Measurements from ENCODE around the gene MYEOV. TPM values are rescaled to one million over a fixed set of nuclear protein-coding genes. Genes with fewer than 3 reads are reported as not detected.
A peak's percentile ranks its signal among the peaks of the same experiment; 100 is the strongest.

Gene MYEOV
- total and polyA plus RNA-seq, 9 of the 15 experiments (the other 6 are each of a cell fraction or from before 2014, with no cell fraction given): 10.2 to 133 (median 32.2) TPM

DNA sequence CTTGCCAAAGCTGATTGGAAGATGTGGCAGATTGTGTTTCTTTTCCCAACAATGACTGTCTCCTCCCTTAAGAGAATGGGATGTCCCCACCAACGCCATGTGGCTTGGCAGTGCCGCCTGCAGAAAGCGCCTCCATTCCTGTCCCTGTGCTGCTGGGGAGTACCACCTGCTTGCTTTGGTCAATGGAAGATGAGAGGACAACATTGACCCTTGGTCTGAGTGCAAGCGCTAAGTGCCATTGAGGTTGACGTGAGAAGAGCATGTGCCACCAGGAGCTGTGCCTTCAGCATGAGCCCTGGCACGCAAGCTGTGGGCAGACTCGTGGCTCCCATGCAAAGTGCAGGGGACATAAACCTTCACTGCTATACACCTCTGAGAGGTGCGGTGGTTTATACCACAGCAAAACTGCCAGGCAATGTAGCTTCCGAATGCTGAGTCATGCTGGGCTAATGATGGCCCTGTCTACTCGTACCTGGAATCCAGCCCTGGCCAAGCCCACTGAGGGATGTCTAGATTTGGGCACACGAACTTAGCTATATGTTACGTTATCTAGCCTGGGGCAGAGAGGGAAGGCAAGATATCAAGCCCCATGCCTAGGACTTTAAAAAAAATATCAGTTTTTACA lies 41.9 kb downstream of the MYEOV start:
- H3K4me1 ChIP-seq (replicated peaks in 1 of 2; ENCODE audit: control insufficient read depth in 2 of 2, insufficient read depth in 2 of 2, low read length in 2 of 2): peaks cover 0 to 16% of the 10 kb centered on the region in 2 experiments; a peak in 4 of 5 replicates
- H3K9me1 ChIP-seq (ENCODE audit: control insufficient read depth, insufficient read depth, low read length): peaks cover 6% of the 10 kb centered on the region
- 72% methylated on average over 12 of the region's 12 CpGs for WGBS (ENCODE audit: insufficient coverage, low coverage, missing lambda C conversion rate)
- POLR2A ChIA-PET: interaction anchor here (0.8 to 1.4 kb wide), 5 partner anchors 9 to 251 kb away, joined by 3 to 6 read pairs (median 4); no protein-coding TSS in a partner anchor
- H3K9ac ChIP-seq (ENCODE audit: insufficient read depth in 1 of 2, low read depth in 2 of 2, low read length in 2 of 2): 0 out of 4 replicates have a peak overlapping the region, but pooled peaks of 1 of the 2 experiments have one; percentile 54
- in situ Hi-C loops (cut with MboI) (no loop called here), intact Hi-C loops (cut with micrococcal nuclease) (no loop called here)
- no peak overlapping the region for H2AFZ ChIP-seq (ENCODE audit: low read depth, low read length)
- 0 out of 2 replicates have a peak, but pooled peaks cover 6% of the 10 kb centered on the region for H4K20me1 ChIP-seq (replicated peaks; ENCODE audit: control insufficient read depth, insufficient read depth, low read length)
- peak; percentile 63 for TF ChIP-seq MAFF (IDR thresholded peaks at IDR 0.05; ENCODE audit: low read length)
- TF ChIP-seq MAFG (tag; conservative IDR thresholded peaks at IDR 0.05): peak; percentile 58
- TF ChIP-seq SMAD2 (IDR thresholded peaks at IDR 0.05; ENCODE audit: low read depth, low read length): no peak
- TF ChIP-seq, protein P1, sequence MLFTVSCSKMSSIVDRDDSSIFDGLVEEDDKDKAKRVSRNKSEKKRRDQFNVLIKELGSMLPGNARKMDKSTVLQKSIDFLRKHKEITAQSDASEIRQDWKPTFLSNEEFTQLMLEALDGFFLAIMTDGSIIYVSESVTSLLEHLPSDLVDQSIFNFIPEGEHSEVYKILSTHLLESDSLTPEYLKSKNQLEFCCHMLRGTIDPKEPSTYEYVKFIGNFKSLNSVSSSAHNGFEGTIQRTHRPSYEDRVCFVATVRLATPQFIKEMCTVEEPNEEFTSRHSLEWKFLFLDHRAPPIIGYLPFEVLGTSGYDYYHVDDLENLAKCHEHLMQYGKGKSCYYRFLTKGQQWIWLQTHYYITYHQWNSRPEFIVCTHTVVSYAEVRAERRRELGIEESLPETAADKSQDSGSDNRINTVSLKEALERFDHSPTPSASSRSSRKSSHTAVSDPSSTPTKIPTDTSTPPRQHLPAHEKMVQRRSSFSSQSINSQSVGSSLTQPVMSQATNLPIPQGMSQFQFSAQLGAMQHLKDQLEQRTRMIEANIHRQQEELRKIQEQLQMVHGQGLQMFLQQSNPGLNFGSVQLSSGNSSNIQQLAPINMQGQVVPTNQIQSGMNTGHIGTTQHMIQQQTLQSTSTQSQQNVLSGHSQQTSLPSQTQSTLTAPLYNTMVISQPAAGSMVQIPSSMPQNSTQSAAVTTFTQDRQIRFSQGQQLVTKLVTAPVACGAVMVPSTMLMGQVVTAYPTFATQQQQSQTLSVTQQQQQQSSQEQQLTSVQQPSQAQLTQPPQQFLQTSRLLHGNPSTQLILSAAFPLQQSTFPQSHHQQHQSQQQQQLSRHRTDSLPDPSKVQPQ (CRISPR knock-in tag; IDR thresholded peaks at IDR 0.05; ENCODE audit: borderline replicate concordance): no peak
- TF ChIP-seq C11orf30 (IDR thresholded peaks at IDR 0.05; ENCODE audit: low read depth): peak; percentile 54; the same call in 1 of the 2 replicates
- TF ChIP-seq ZNF316 (IDR thresholded peaks at IDR 0.05): peak; percentile 55
- TF ChIP-seq NCOA6 (IDR thresholded peaks at IDR 0.05): no peak
- no peak for TF ChIP-seq ZNF507 (tag; conservative IDR thresholded peaks at IDR 0.05)
- TF ChIP-seq NFE2 (IDR thresholded peaks at IDR 0.05; ENCODE audit: low read depth): peak; percentile 80
- peak; percentile 64 for TF ChIP-seq MAFK (IDR thresholded peaks at IDR 0.05; ENCODE audit: low read length)
- DNase-seq (ENCODE audit: extremely low read depth in 1 of 4, low spot score in 3 of 4) (peak in 2 of 4 experiments; percentile 27 to 28), FAIRE-seq (peak; percentile 23), ATAC-seq (no peak; the same call in 2 of the 3 replicates)
- CTCF ChIA-PET (ENCODE audit: low intra/inter-chr PET ratio): no interaction called here
- H3K9me3 ChIP-seq (replicated peaks; ENCODE audit: control insufficient read depth, insufficient read depth, low read depth, low read length): no peaks in the 10 kb centered on the region; the same call in 1 of the 2 replicates
- no peak overlapping the region; the same call in 2 of the 3 replicates for H3K27ac ChIP-seq (ENCODE audit: extremely low read depth, low read depth, low read length)
- no peak overlapping the region; the same call in 1 of the 2 replicates for H3K4me2 ChIP-seq (ENCODE audit: insufficient read depth, low read length)
- H3K79me2 ChIP-seq (ENCODE audit: control insufficient read depth, insufficient read depth, low read length): peaks cover 37% of the 10 kb centered on the region
- no peak overlapping the region for H3K4me3 ChIP-seq
- no TSS peak for BruUV-seq (replicated peaks)
- H3K27me3 ChIP-seq (ENCODE audit: control insufficient read depth in 2 of 2, insufficient read depth in 2 of 2, low read length in 2 of 2): no peaks in the 10 kb centered on the region; a peak in 1 of 5 replicates
- H3K36me3 ChIP-seq (ENCODE audit: control insufficient read depth, insufficient read depth, low read length): no peaks in the 10 kb centered on the region; the same call in 2 of the 3 replicates

All from K562 (cell line).